Nephron progenitor cell (in vitro differentiated cells): ENCODE measurements around the gene CSF2RB.

ENCODE experiments used
- DNase-seq: peaks from one replicate; pipeline ENCODE4 v3.0.0; 2021
- H3K27ac Mint-ChIP-seq: 2 replicates; pipeline ENCODE4 v1.8.0; 2021; ENCODE audit warnings: mild to moderate bottlenecking, moderate library complexity, mixed read lengths
- H3K27me3 Mint-ChIP-seq: 2 replicates; pipeline ENCODE4 v1.8.0; 2021; ENCODE audit warnings: mild to moderate bottlenecking, low read depth, mixed read lengths; ENCODE audit not compliant: poor library complexity
- H3K36me3 Mint-ChIP-seq: 2 replicates; pipeline ENCODE4 v1.8.0; 2021; ENCODE audit warnings: low read depth, mixed read lengths
- H3K4me1 Mint-ChIP-seq: 2 replicates; pipeline ENCODE4 v1.8.0; 2021; ENCODE audit warnings: mixed read lengths
- H3K4me3 Mint-ChIP-seq: 2 replicates; pipeline ENCODE4 v1.8.0; 2021; ENCODE audit warnings: mild to moderate bottlenecking, moderate library complexity, mixed read lengths
- H3K9me3 Mint-ChIP-seq: 2 replicates; pipeline ENCODE4 v1.8.0; 2021; ENCODE audit warnings: mild to moderate bottlenecking, moderate library complexity, mixed read lengths
- CTCF ChIP-seq: fragments of 200-600 bp; sonication (generic); IDR thresholded peaks from 2 replicates; pipeline ENCODE4 v1.5.0; 2021; ENCODE audit warnings: antibody characterized with exemption

Gene CSF2RB

GRCh38 chr22:36899498-36899897 lies 13.9 kb upstream of the CSF2RB start:
- DNase-seq, result no peak
- peaks cover 28% of the 10 kb centered on the region for H3K27me3 Mint-ChIP-seq

DNA sequence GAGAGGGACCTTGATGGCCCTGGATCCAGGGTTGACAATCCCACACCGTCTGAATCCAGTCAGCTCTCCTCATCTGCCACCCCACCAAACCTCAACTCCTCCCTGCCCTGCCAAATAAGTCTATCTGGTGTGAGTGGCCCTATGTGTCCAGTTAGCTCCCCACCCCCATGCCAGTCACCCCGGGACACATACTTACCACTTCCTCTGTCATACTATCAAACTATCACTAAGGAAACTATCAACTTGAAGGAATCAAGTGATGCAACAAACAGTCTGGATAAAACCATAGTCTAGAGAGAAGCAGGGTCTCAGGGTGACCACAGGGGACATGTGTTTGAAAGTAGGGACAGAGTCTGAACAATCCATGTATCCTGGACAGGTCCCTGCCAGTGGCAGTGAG lies 13.2 kb upstream of the CSF2RB start:
- Mint-ChIP-seq H3K9me3 (peaks cover 32% of the 10 kb centered on the region), H3K27ac (no peak overlapping the region), H3K36me3 (no peaks in the 10 kb centered on the region), H3K4me3 (no peak overlapping the region), H3K4me1 (peaks cover 14% of the 10 kb centered on the region), H3K27me3 (peaks cover 28% of the 10 kb centered on the region)
- DNase-seq, result no peak
- TF ChIP-seq CTCF, result no peak

More at GRCh38 chr22:36899498-36899897, 13.9 kb upstream of the CSF2RB start:
- no peak overlapping the region for H3K4me3 Mint-ChIP-seq
- H3K36me3 Mint-ChIP-seq, result no peaks in the 10 kb centered on the region
- TF ChIP-seq CTCF, result no peak
- peaks cover 14% of the 10 kb centered on the region for H3K4me1 Mint-ChIP-seq
- peaks cover 36% of the 10 kb centered on the region for H3K9me3 Mint-ChIP-seq
- no peak overlapping the region for H3K27ac Mint-ChIP-seq

- peaks cover 26% of the 10 kb centered on the region for H3K9me3 Mint-ChIP-seq
- H3K4me3 Mint-ChIP-seq, result peak overlapping the region; percentile 18
- TF ChIP-seq CTCF, result no peak
- H3K4me1 Mint-ChIP-seq, result peaks cover 14% of the 10 kb centered on the region
- no peaks in the 10 kb centered on the region for H3K36me3 Mint-ChIP-seq
- peak overlapping the region; percentile 21 for H3K27ac Mint-ChIP-seq
- no peak for DNase-seq
- H3K27me3 Mint-ChIP-seq, result peaks cover 26% of the 10 kb centered on the region
These were observed 12.5 kb upstream of the CSF2RB start for GRCh38 chr22:36900880-36901279.

- Mint-ChIP-seq H3K9me3 (peaks cover 19% of the 10 kb centered on the region), H3K36me3 (no peaks in the 10 kb centered on the region)
- DNase-seq, result no peak
These were observed 11.9 kb upstream of the CSF2RB start for GRCh38 chr22:36901411-36902142.

GRCh38 chr22:36902143-36902926 lies 11.1 kb upstream of the CSF2RB start:
- DNase-seq, result no peak
- H3K27ac Mint-ChIP-seq, result no peak overlapping the region
- no peak overlapping the region for H3K4me3 Mint-ChIP-seq
- H3K36me3 Mint-ChIP-seq, result no peaks in the 10 kb centered on the region
- H3K9me3 Mint-ChIP-seq, result peaks cover 12% of the 10 kb centered on the region
- H3K27me3 Mint-ChIP-seq, result peaks cover 22% of the 10 kb centered on the region
- H3K4me1 Mint-ChIP-seq, result peaks cover 14% of the 10 kb centered on the region
- no peak for TF ChIP-seq CTCF

More at GRCh38 chr22:36901411-36902142, 11.9 kb upstream of the CSF2RB start:
- H3K27me3 Mint-ChIP-seq, result peaks cover 27% of the 10 kb centered on the region
- peaks cover 14% of the 10 kb centered on the region for H3K4me1 Mint-ChIP-seq
- peak overlapping the region; percentile 18 for H3K4me3 Mint-ChIP-seq
- H3K27ac Mint-ChIP-seq, result no peak overlapping the region
- no peak for TF ChIP-seq CTCF
